GM10248 (cell line): ENCODE measurements around the gene EDAR.

Experiments used
- CTCF ChIA-PET: fragments of 300-600 bp; sonication (Branson Sonifier 250); formaldehyde crosslinking; extraction: SDS; loops from one replicate; lab custom pipeline; 2021; ENCODE audit warnings: antibody characterized with exemption; lab: Yijun Ruan, JAX
- POLR2A ChIA-PET: fragments of 350-650 bp; sonication (Branson Sonifier 250); formaldehyde crosslinking; extraction: SDS; loops from one replicate; lab custom pipeline; 2020; ENCODE audit warnings: antibody characterized with exemption; lab: Yijun Ruan, JAX
- DNase-seq: peaks from one replicate; pipeline ENCODE4 v3.0.0; 2012; ENCODE audit errors: extremely low spot score
- CTCF ChIP-seq: IDR thresholded peaks from 2 replicates; pipeline ENCODE4 v1.5.1; 2012; ENCODE audit warnings: mild to moderate bottlenecking, low read depth; ENCODE audit errors: extremely low read depth, missing control alignments, control extremely low read depth

Gene EDAR

GRCh38 chr2:108929807-108930425, 59.1 kb downstream of the EDAR start:
- ChIA-PET POLR2A (no interaction called here), CTCF (interaction anchor here (1.5 kb wide), 1 partner anchor 39 kb away, joined by 3 read pairs; no protein-coding TSS in a partner anchor)
- no peak for TF ChIP-seq CTCF
- DNase-seq: no peak

- TF ChIP-seq CTCF: no peak
- ChIA-PET POLR2A (no interaction called here), CTCF (interaction anchor here (0.7 to 2.2 kb wide), 6 partner anchors 12 to 581 kb away, joined by 3 to 10 read pairs (median 3); no protein-coding TSS in a partner anchor)
- DNase-seq: no peak
These were observed 60.2 kb downstream of the EDAR start for GRCh38 chr2:108928660-108929377.

GRCh38 chr2:108927936-108928659, 60.9 kb downstream of the EDAR start:
- peak; percentile 72 for TF ChIP-seq CTCF
- peak; percentile 58 for DNase-seq
- ChIA-PET CTCF (interaction anchor here (0.7 to 2.2 kb wide), 6 partner anchors 12 to 582 kb away, joined by 3 to 10 read pairs (median 3); no protein-coding TSS in a partner anchor), POLR2A (no interaction called here)

- TF ChIP-seq CTCF: no peak
- ChIA-PET CTCF (interaction anchor here (1.0 to 2.2 kb wide), 2 partner anchors 583 kb away, joined by 3 to 10 read pairs; no protein-coding TSS in a partner anchor), POLR2A (no interaction called here)
- no peak for DNase-seq
These were observed 61.6 kb downstream of the EDAR start for GRCh38 chr2:108927405-108927804.

- DNase-seq: no peak
- no peak for TF ChIP-seq CTCF
- ChIA-PET CTCF (interaction anchor here (1.0 kb wide), 1 partner anchor 583 kb away, joined by 3 read pairs; no protein-coding TSS in a partner anchor), POLR2A (no interaction called here)
These were observed 62.2 kb downstream of the EDAR start for GRCh38 chr2:108926561-108927380.
